Spleen (tissue), 7 donors: ENCODE data around the gene TMEM151A.

ENCODE experiments used
- POLR2A ChIP-seq, 3 donors: fragments of 450-650 bp; IDR thresholded peaks; one replicate each; pipeline ENCODE4 v1.5.1; 2017; ENCODE audit warnings: antibody characterized with exemption in 3 of 3, mild to moderate bottlenecking in 1 of 3
- TF ChIP-seq, protein P1 (sequence below), 11 experiments: fragments of 200-600 bp in 7 of 11; fragments of 450-650 bp in 4 of 11; sonication (generic) in 4 of 11; IDR thresholded peaks in 8 of 11; conservative IDR thresholded peaks in 3 of 11; 1 replicate in 7 of 11; 2 replicates in 4 of 11; pipeline versions ENCODE4 v1.4.0 to v1.8.0; 2016 to 2021; ENCODE audit warnings: antibody characterized with exemption in 11 of 11, inconsistent platforms in 4 of 11, mild to moderate bottlenecking in 1 of 11
- donor health status: DM: no; HTN: no; CAD: no; lungs with moderate emphysema.
- donor health status: DM: no; HTN: no; CAD: no.
- donor health status: DM: no; HTN: no; CAD: no.

DNA sequence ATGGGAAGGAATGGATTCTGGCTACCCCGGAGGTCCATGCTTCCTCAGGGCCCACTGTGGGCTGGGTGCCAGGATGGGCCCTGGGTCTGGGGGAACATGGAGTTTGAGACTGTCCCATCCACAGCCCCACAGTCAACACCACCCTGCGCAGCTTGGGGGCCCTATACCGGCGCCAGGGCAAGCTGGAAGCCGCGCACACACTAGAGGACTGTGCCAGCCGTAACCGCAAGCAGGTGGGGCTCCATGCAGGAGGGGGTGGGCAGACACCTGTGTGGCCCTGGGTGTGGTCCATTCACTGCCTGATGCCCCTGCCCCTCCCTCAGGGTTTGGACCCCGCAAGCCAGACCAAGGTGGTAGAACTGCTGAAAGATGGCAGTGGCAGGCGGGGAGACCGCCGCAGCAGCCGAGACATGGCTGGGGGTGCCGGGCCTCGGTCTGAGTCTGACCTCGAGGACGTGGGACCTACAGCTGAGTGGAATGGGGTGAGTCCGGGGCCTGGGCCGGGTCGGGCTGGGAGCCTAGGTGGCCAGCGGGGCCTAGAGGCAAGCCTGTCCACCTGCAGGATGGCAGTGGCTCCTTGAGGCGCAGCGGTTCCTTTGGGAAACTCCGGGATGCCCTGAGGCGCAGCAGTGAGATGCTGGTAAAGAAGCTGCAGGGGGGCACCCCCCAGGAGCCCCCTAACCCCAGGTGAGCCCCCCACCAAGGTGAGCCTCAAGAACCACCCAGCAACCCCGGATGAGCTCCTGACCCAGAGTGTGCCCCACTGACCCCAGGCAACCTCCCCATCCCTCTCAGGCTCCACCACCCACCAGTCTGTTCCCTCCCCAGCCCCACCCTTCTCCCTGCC, 25.9 kb upstream of the TMEM151A start:
- TF ChIP-seq, protein P1, sequence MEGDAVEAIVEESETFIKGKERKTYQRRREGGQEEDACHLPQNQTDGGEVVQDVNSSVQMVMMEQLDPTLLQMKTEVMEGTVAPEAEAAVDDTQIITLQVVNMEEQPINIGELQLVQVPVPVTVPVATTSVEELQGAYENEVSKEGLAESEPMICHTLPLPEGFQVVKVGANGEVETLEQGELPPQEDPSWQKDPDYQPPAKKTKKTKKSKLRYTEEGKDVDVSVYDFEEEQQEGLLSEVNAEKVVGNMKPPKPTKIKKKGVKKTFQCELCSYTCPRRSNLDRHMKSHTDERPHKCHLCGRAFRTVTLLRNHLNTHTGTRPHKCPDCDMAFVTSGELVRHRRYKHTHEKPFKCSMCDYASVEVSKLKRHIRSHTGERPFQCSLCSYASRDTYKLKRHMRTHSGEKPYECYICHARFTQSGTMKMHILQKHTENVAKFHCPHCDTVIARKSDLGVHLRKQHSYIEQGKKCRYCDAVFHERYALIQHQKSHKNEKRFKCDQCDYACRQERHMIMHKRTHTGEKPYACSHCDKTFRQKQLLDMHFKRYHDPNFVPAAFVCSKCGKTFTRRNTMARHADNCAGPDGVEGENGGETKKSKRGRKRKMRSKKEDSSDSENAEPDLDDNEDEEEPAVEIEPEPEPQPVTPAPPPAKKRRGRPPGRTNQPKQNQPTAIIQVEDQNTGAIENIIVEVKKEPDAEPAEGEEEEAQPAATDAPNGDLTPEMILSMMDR (IDR thresholded peaks at IDR 0.05 in 8 of 11, conservative IDR thresholded peaks at IDR 0.05 in 3 of 11): no peak
- TF ChIP-seq POLR2A (IDR thresholded peaks at IDR 0.05): no peak
